ENCODE results near the gene GRPEL2. TPM values are rescaled to one million over a fixed set of nuclear protein-coding genes. Genes with fewer than 3 reads are reported as not detected.

Gene GRPEL2
- polyA plus RNA-seq, 3 donors: 1.9 to 2.7 (median 2.0) TPM

GRCh38 chr5:149381261-149381985 lies 36.1 kb downstream of the GRPEL2 start:
- Histone ChIP-seq H3K9ac (ENCODE audit: insufficient read depth, low read length, poor library complexity, severe bottlenecking) (no peak overlapping the region), H3K27ac (ENCODE audit: low read depth in 1 of 2, low read length in 2 of 2) (no peak overlapping the region), H3K79me2 (ENCODE audit: insufficient read depth, low read length) (no peaks in the 10 kb centered on the region), H3K4me1 (ENCODE audit: control insufficient read depth in 1 of 2, insufficient read depth in 2 of 2, low read length in 2 of 2) (no peaks in the 10 kb centered on the region), H3K9me3 (replicated peaks in 1 of 2; ENCODE audit: control insufficient read depth in 1 of 2, insufficient read depth in 1 of 2, low read length in 2 of 2) (no peaks in the 10 kb centered on the region), H2AFZ (ENCODE audit: insufficient read depth, low read depth, low read length, poor library complexity, severe bottlenecking) (peak overlapping the region; percentile 22), H3K36me3 (replicated peaks in 1 of 2; ENCODE audit: control insufficient read depth in 1 of 2, insufficient read depth in 2 of 2, low read length in 2 of 2) (no peaks in the 10 kb centered on the region), H3K4me2 (replicated peaks; ENCODE audit: extremely low read depth, low read length, poor library complexity, severe bottlenecking) (no peak overlapping the region), H4K20me1 (ENCODE audit: insufficient read depth, low read length) (no peaks in the 10 kb centered on the region), H3K4me3 (replicated peaks in 1 of 3; ENCODE audit: low read depth in 2 of 3, low read length in 3 of 3) (no peak overlapping the region), H3K27me3 (ENCODE audit: control insufficient read depth in 2 of 2, insufficient read depth in 2 of 2, low read length in 2 of 2) (no peaks in the 10 kb centered on the region)
- TF ChIP-seq CTCF (IDR thresholded peaks at IDR 0.05): no peak
- H3K9me3 Mint-ChIP-seq: peaks cover 0 to 2% (median 0%) of the 10 kb centered on the region in 7 donors
- no peak for DNase-seq
- WGBS (ENCODE audit: insufficient coverage): 51% methylated on average over 6 of the region's 8 CpGs
- peaks cover 1 to 3% (median 1%) of the 10 kb centered on the region in 3 donors for H3K27me3 Mint-ChIP-seq (ENCODE audit: low read depth in 3 of 3)
- intact Hi-C loops (cut with micrococcal nuclease): loop anchor here (5.0 kb wide), 2 partner anchors 181 to 186 kb away; no protein-coding TSS in a partner anchor
- peaks cover 4% of the 10 kb centered on the region for H3K4me1 Mint-ChIP-seq
- no peaks in the 10 kb centered on the region for H3K36me3 Mint-ChIP-seq
- H3K4me3 Mint-ChIP-seq: no peak overlapping the region
- peak overlapping the region in 1 of 7 donors; percentile 44 for H3K27ac Mint-ChIP-seq

- H3K36me3 ChIP-seq (replicated peaks in 1 of 2; ENCODE audit: control insufficient read depth in 1 of 2, insufficient read depth in 2 of 2, low read length in 2 of 2): no peaks in the 10 kb centered on the region
- no peak overlapping the region for H3K9ac ChIP-seq (ENCODE audit: insufficient read depth, low read length, poor library complexity, severe bottlenecking)
- no peak overlapping the region for H3K27ac ChIP-seq (ENCODE audit: low read depth in 1 of 2, low read length in 2 of 2)
- intact Hi-C loops (cut with micrococcal nuclease): loop anchor here (5.0 kb wide), 2 partner anchors 180 to 185 kb away; no protein-coding TSS in a partner anchor
- H3K4me1 ChIP-seq (ENCODE audit: control insufficient read depth in 1 of 2, insufficient read depth in 2 of 2, low read length in 2 of 2): no peaks in the 10 kb centered on the region
- no peak overlapping the region for H3K4me3 ChIP-seq (replicated peaks in 1 of 3; ENCODE audit: low read depth in 2 of 3, low read length in 3 of 3)
- peaks cover 4% of the 10 kb centered on the region for H3K4me1 Mint-ChIP-seq
- H2AFZ ChIP-seq (ENCODE audit: insufficient read depth, low read depth, low read length, poor library complexity, severe bottlenecking): peak overlapping the region; percentile 22
- H4K20me1 ChIP-seq (ENCODE audit: insufficient read depth, low read length): no peaks in the 10 kb centered on the region
- peak; percentile 37 to 61 (median 55) for DNase-seq
- 44% methylated on average over 9 of the region's 16 CpGs for WGBS (ENCODE audit: insufficient coverage)
- H3K9me3 Mint-ChIP-seq: peaks cover 0 to 2% (median 0%) of the 10 kb centered on the region in 7 donors
- no peak overlapping the region for H3K4me3 Mint-ChIP-seq
- no peak overlapping the region for H3K4me2 ChIP-seq (replicated peaks; ENCODE audit: extremely low read depth, low read length, poor library complexity, severe bottlenecking)
- H3K79me2 ChIP-seq (ENCODE audit: insufficient read depth, low read length): no peaks in the 10 kb centered on the region
- TF ChIP-seq CTCF (IDR thresholded peaks at IDR 0.05): peak; percentile 88
- H3K27me3 Mint-ChIP-seq (ENCODE audit: low read depth in 3 of 3): peaks cover 1 to 3% (median 1%) of the 10 kb centered on the region in 3 donors
- no peaks in the 10 kb centered on the region for H3K36me3 Mint-ChIP-seq
- peak overlapping the region in 1 of 7 donors; percentile 44 for H3K27ac Mint-ChIP-seq
- no peaks in the 10 kb centered on the region for H3K9me3 ChIP-seq (replicated peaks in 1 of 2; ENCODE audit: control insufficient read depth in 1 of 2, insufficient read depth in 1 of 2, low read length in 2 of 2)
- no peaks in the 10 kb centered on the region for H3K27me3 ChIP-seq (ENCODE audit: control insufficient read depth in 2 of 2, insufficient read depth in 2 of 2, low read length in 2 of 2)
Measured at GRCh38 chr5:149381986-149382338, 36.7 kb downstream of the GRPEL2 start.
